ES-I3 (cell line): ENCODE measurements around the gene JUN.
A peak's percentile ranks its signal among the peaks of the same experiment; 100 is the strongest.

Experiments used
- H3K36me3 ChIP-seq: 2 replicates; pipeline ENCODE4 v1.6.1; 2013; ENCODE audit warnings: mild to moderate bottlenecking, low read length, control low read depth, moderate library complexity; ENCODE audit not compliant: insufficient read depth
- H3K4me1 ChIP-seq: 2 replicates; pipeline ENCODE4 v1.6.1; 2013; ENCODE audit warnings: mild to moderate bottlenecking, control low read depth, low read length; ENCODE audit not compliant: insufficient read depth
- H3K9ac ChIP-seq: 2 replicates; pipeline ENCODE4 v1.6.1; 2013; ENCODE audit warnings: low read depth, mild to moderate bottlenecking, low read length, moderate library complexity
- H3K9me3 ChIP-seq: 2 replicates; pipeline ENCODE4 v1.6.1; 2013; ENCODE audit warnings: mild to moderate bottlenecking, low read length, moderate library complexity; ENCODE audit not compliant: control insufficient read depth, insufficient read depth

JUN gene

DNA sequence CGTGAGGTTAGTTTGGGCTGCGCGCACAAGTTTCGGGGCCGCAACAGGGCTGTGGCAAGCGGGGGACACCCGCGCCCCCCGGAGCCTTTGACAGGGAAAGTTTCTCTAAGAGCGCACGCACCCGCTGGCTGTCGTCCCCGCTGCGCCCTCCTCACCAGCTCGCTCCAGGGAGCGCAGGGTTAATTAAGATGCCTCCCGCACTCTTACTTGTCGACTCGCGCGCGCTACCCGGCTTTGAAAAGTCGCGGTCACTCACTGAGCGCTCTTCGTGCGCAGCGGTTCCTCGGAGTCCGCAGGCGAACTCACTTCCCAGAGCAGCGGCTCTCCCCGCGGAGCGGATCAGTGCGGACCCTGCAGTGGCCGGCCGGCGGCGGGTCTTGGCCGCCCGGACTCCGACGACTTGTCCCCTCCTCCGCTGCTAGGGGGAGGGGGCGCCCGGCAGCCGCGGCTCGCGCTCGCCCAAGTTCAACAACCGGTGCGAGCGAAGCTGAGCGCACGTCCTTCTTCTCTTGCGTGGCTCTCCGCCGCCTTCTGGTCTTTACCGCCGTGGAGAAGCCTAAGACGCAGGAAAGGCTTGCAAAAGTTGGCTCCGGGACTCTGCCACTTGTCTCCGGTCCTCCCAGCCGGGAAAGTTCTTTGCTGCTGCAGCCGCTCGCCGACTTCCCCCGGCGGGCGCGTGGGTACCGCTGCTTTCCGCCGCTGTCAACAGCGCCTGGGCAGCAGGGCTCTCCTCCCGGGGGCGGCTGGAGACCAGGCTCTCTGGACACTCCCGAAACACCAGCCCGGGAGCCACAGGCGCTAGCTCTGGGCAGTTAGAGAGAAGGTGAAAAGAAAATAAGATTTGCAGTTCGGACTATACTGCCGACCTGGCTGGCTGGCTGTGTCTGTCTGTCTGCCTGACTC lies 506 bp downstream of the JUN start:
- Histone ChIP-seq H3K4me1 (peaks cover 9% of the 10 kb centered on the region; the same call in 1 of the 2 replicates), H3K9ac (peak overlapping the region; percentile 80), H3K9me3 (0 out of 2 replicates have a peak, but pooled peaks cover 2% of the 10 kb centered on the region), H3K36me3 (no peaks in the 10 kb centered on the region)

DNA sequence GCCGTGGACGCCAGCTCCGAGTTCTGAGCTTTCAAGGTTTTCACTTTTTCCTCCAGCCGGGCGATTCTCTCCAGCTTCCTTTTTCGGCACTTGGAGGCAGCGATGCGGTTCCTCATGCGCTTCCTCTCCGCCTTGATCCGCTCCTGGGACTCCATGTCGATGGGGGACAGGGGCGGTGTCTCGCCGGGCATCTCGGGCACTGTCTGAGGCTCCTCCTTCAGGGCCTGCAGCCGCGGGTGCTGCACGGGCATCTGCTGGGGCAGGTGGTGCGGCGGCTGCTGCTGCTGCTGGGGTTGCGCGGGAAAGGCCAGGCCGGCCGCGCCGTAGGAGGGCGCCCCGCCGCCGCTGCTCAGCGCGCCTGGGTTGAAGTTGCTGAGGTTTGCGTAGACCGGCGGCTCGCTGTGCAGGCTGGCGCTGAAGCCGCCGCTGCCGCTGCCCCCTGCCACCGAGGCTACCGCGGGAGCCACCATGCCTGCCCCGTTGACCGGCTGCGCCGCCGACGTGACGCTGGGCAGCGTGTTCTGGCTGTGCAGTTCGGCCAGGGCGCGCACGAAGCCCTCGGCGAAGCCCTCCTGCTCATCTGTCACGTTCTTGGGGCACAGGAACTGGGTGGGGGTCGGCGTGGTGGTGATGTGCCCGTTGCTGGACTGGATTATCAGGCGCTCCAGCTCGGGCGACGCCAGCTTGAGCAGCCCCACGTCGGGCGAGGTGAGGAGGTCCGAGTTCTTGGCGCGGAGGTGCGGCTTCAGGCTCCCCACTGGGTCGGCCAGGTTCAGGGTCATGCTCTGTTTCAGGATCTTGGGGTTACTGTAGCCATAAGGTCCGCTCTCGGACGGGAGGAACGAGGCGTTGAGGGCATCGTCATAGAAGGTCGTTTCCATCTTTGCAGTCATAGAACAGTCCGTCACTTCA lies 1.4 kb downstream of the JUN start:
- H3K4me1 ChIP-seq = peaks cover 9% of the 10 kb centered on the region; the same call in 1 of the 2 replicates
- H3K9ac ChIP-seq = peak overlapping the region; percentile 80
- H3K9me3 ChIP-seq = no peaks in the 10 kb centered on the region
- H3K36me3 ChIP-seq = no peaks in the 10 kb centered on the region

DNA sequence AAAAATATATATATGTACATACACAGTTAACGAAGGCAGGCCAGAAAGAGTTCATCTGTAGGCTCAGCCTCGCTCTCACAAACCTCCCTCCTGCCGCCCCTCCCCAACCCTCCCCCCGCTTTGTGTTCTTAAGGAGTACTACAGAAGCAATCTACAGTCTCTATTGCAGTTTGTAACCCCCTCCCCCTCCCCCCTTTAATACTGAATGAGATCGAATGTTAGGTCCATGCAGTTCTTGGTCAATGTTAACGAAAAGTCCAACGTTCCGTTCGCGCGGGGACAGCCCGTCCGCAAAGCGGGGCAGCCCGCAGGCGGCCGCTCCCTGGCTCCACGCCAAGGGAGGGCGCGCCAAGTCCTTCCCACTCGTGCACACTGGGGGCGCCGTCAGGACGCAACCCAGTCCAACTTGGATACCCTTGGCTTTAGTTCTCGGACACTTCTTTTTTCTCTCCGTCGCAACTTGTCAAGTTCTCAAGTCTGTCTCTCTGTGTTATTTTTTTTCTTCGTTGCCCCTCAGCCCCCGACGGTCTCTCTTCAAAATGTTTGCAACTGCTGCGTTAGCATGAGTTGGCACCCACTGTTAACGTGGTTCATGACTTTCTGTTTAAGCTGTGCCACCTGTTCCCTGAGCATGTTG lies 2.2 kb downstream of the JUN start:
- Histone ChIP-seq H3K9me3 (no peaks in the 10 kb centered on the region), H3K4me1 (peaks cover 9% of the 10 kb centered on the region; the same call in 1 of the 2 replicates), H3K36me3 (no peaks in the 10 kb centered on the region), H3K9ac (peak overlapping the region; percentile 80)

DNA sequence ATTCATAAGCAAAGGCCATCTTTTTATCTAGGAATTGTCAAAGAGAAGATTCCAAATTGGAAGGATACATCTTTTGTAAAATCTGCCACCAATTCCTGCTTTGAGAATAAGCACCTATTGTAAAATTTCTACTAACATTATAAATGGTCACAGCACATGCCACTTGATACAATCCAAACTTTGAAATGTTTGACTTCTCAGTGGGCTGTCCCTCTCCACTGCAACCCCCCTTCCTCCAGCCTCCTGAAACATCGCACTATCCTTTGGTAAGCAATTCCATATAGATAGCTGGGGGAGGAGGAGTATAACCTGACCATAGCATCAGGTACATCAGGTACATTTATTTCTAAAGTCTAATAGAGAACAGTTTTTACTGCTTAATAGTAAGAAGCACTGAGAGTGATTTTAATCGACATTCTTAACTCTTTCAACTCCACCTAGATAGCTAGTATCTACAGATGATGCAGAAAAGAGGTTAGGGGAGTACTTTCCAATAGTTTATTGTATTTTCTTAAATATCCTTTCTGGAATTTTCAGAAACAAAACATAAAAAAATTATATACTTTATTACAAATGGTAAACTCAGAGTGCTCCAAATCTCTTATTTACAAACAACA lies 2.9 kb downstream of the JUN start:
- Histone ChIP-seq H3K9ac (peak overlapping the region; percentile 80), H3K36me3 (no peaks in the 10 kb centered on the region), H3K4me1 (peaks cover 5% of the 10 kb centered on the region; the same call in 1 of the 2 replicates), H3K9me3 (no peaks in the 10 kb centered on the region)

DNA sequence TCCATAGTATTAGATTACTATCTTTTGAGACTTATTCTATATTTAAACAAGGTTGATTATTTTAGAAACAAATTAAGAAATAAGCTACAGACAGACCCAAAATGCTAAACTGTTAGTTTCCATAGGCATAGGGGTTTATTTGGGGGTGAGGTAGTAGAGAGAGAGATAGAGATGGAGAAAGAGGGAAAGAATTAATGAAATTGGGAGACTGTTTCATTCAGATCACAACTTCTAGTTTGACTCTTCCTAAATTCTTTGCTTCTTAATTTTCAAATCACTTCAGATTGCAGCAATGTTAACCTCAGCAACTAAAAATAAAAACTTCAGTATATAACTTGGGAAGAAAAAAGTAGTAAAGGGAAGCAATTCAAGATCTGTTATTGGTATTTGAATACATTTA lies 3.4 kb downstream of the JUN start:
- H3K9ac ChIP-seq = peak overlapping the region; percentile 80
- H3K4me1 ChIP-seq = 0 out of 2 replicates have a peak, but pooled peaks cover under 1% of the 10 kb centered on the region
- H3K36me3 ChIP-seq = no peaks in the 10 kb centered on the region
- H3K9me3 ChIP-seq = no peaks in the 10 kb centered on the region

DNA sequence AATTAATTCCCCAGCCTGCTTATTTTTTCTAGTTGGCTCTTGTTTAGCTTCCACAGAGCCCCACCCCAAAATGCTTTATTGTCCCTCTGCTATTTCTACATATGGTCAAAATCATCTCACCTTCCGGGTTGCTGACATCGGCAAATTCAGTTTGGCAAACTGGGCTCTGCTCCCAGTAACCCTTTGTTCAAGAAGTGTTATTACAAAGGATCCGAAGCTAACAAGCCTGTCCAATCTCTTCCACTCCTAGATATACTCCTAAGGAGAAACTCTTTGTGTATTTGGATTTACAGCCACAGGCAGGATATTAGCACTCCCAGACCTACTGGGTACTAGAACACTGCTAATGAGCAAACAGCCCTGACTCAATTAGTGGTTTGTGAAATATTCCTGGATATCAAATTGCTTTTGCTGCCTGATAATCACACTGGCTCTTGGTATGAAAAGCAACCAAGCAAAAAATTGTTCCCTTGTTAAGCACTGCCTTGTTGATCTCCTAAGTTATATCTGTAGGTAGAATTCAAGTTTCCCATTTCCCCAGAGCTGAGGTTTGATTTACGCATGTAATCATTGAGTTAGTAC lies 4.0 kb downstream of the JUN start:
- H3K9me3 ChIP-seq = no peaks in the 10 kb centered on the region
- H3K9ac ChIP-seq = no peak overlapping the region; the same call in 1 of the 2 replicates
- no peaks in the 10 kb centered on the region for H3K36me3 ChIP-seq
- no peaks in the 10 kb centered on the region for H3K4me1 ChIP-seq

DNA sequence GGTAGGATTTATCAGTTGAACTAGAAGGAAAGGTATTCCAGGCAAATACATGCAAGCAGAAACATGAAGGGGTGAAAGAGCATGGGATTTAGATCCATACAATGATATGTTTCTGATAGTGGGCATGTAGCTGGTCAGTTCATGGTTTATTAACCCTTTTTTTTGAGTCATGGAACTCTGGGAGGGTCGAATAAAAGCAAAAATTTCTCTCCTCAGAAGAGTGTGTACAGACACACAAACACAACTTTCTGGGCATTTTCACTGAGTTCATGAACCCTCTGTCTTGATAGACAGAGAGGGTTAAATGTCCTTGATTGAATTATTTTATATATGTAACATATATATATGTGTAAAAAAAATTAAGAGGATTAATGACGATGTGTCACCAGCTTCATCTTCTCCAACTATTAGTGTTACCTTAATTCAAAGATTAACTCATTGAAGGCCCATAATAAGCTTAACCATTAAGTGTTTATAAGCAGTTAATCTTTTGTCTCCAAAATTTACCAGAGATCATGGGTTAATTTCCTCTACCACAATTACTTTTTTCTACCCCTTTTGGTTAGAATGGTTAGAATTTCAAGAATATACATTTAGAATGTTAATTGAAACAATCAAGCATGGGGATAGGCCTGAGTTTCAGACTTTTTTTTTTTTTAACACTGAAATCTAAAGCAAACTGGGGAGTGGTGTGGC lies 4.6 kb downstream of the JUN start:
- no peak overlapping the region for H3K9ac ChIP-seq
- no peaks in the 10 kb centered on the region for H3K9me3 ChIP-seq
- no peaks in the 10 kb centered on the region for H3K4me1 ChIP-seq
- H3K36me3 ChIP-seq = no peaks in the 10 kb centered on the region

DNA sequence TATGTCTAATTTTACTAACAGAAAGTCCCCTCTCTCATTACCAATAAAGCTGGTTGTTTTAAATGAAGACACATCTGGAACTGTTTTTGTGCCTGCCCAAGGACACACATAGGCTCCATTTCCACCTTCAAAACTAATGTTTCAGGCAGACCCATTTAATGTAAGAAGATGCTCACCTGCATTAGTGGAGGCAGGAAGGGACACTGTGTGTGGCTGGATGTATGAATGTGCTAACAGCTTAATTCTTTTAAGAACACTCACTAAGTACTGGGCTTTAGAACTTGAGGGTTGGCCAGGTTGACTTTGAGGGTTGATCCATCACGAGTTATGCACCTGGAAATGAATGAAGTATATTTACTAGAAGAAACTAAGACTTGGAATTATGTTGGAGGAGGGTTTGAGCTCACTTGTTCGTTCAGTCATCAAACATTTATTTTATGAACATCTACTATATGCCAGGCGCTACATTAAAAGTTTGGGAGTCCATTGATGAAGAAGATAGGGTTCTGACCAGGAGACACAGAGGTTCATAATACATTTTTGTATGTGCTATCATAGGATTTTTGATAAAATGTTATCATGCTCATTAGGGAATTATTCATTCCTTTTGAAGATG lies 5.4 kb downstream of the JUN start:
- Histone ChIP-seq H3K4me1 (peaks cover 3% of the 10 kb centered on the region), H3K9ac (no peak overlapping the region), H3K9me3 (no peaks in the 10 kb centered on the region), H3K36me3 (no peaks in the 10 kb centered on the region)

DNA sequence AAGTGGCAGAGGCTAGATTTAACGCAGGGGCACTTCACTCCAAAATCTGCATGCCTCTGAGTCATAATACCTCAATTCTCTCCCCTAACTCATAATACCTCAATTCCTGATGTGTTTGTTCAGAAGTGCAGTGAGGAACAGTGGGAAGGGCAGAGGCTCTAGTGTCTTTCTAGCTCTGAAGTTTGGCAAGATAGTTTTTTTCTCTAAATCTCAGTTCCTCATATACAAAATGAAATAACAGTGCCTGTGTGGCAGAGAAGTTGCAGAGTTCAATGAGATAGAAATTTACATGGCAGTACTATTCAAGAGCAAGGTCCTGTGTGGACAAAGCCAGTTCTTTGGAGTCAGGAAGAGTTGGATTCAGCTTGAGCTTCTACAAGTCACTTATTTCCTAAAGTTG lies 9.8 kb downstream of the JUN start:
- no peaks in the 10 kb centered on the region for H3K36me3 ChIP-seq
- H3K9me3 ChIP-seq = no peaks in the 10 kb centered on the region
- no peak overlapping the region for H3K9ac ChIP-seq
- H3K4me1 ChIP-seq = peaks cover 7% of the 10 kb centered on the region

DNA sequence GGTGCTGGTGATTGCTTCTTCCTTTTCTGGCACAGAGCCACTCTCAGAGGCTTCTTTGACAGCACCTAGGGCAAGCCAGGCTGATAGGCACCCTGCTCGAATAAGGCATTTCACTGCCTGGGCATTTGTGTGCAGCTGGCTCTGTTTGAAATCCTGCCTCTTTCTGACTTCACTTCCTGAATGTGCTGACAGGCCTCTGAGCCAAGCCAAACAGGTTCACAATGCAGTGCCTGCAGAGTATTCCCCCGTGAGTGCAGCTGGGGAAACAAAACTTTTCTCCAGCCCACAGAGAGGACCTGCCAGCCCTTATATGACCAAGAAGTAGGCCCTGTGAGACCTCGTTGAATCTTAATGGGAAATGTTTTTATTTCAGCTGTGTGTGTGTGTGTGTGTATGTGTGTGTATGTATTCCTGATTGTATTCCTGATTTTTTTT lies 10.4 kb downstream of the JUN start:
- Histone ChIP-seq H3K9me3 (no peaks in the 10 kb centered on the region), H3K36me3 (no peaks in the 10 kb centered on the region), H3K4me1 (peaks cover 7% of the 10 kb centered on the region), H3K9ac (no peak overlapping the region)

DNA sequence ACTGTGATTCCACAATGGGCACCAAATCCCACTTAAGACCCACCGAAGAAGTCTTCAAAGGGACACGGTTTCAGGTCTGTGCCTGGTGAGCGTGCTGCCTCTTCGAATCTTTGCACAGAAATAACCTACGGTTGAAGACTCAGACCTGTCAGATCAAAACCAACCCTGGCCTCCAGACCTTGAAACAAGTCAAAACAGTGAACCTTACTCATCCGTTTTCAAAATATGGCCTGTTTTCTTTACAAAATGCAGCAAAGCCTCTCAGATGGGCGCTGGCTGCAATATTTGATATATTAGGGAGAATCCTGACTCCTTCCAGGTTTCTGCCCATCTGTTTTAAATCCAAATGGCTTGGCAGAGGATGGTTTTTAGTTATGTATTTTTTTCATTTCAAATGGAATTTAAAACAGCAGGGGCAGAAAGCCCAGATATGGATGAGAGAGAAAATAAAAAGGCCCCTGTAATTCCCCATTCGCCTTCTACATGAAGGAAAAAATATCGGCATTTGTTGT lies 14.0 kb downstream of the JUN start:
- Histone ChIP-seq H3K9ac (no peak overlapping the region), H3K36me3 (no peaks in the 10 kb centered on the region), H3K4me1 (peaks cover 7% of the 10 kb centered on the region), H3K9me3 (no peaks in the 10 kb centered on the region)

DNA sequence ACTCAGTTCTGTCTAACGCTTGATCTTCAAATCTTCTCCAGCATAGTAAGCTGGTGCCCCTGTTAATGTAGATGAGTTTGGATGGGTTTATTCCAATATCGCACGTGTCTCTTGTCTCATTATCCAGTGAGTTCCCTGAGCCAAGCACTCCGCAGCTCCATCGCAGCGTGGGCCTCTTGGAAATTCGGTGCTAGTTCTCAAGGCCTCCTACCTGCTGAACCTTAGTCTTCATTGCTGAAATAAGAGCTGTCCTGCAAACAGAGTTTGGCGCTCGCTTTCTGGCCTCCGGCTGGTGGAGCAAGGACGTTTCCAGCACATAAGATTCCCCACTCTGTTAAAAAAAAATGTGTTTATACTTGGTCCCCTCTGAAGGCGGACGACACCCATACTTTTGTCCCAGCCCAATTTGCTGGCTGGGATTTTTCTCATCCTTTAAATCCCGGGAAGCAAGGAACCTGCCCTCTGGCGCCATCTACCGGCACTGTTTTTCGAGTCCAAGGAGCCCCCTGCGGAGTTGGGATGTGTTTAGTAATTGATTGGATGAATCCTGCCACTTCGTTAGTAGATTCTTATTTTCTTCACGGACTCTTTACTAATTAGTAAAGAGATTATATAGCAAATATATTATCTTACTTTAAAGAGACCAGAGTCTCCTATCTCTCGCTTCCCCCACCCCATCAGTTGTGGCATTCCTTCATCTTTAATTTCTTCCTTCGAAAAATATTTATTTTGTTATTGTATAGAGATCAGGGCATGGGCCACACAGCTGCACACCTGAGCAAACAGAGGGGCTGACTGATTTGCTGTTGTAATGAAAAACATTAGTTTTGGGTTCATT lies 14.7 kb downstream of the JUN start:
- H3K36me3 ChIP-seq = no peaks in the 10 kb centered on the region
- H3K9me3 ChIP-seq = no peaks in the 10 kb centered on the region
- peaks cover 7% of the 10 kb centered on the region for H3K4me1 ChIP-seq
- H3K9ac ChIP-seq = no peak overlapping the region
